GM12891 (cell line): ENCODE measurements around the gene DHX16.

ENCODE experiments used
- PAX5 ChIP-seq: IDR thresholded peaks from 2 replicates; pipeline ENCODE4 v1.6.1; 2011; ENCODE audit warnings: low read length, moderate library complexity, mild to moderate bottlenecking; ENCODE audit not compliant: insufficient read depth, severe bottlenecking
- POLR2AphosphoS5 ChIP-seq: IDR thresholded peaks from 2 replicates; pipeline ENCODE4 v1.6.1; 2011; ENCODE audit warnings: low read depth, low read length, control low read depth
- SPI1 ChIP-seq: IDR thresholded peaks from 2 replicates; pipeline ENCODE4 v1.6.1; 2011; ENCODE audit warnings: low read depth, low read length, control low read depth
- TAF1 ChIP-seq: IDR thresholded peaks from 2 replicates; pipeline ENCODE4 v1.6.1; 2011; ENCODE audit warnings: low read depth, low read length, control low read depth

DNA sequence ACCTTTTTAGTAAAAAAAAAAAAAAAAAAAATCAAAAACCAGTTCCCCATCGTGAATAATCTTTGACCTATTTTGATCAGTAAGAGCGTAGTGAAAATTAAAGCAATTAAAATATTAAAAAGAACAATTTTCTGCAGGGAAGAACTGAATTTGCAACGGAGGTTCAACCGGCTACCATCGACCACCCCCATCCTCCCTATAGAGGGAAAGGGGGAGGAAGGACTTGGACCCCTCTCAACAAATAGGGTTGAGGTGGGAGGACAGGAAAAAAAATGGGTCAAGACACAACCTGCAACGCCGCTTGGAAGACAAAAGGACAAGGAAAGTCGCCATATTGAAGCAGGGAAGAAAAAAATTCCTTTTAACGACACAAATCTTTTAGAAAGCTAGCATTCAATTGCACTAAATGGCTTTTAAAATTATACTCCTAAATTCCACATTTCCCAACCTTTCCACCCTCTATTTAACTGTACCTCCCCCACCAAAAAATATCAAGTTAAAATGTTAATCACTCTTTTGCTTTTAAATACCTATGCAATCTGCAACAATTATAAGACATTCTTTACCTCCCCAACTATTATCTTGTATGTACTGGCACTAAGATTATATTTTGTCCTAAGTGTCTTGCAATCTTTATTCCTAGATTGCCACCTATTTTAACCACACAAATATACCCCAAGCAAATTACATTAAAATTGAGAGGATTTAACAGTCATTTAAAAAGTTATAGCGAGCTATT lies 57.4 kb downstream of the DHX16 start:
- TF ChIP-seq PAX5 (no peak), POLR2AphosphoS5 (peak; percentile 84), TAF1 (no peak; the same call in 1 of the 2 replicates), SPI1 (no peak)
